ENCODE results near the gene LHFPL6.

The LHFPL6 gene

DNA sequence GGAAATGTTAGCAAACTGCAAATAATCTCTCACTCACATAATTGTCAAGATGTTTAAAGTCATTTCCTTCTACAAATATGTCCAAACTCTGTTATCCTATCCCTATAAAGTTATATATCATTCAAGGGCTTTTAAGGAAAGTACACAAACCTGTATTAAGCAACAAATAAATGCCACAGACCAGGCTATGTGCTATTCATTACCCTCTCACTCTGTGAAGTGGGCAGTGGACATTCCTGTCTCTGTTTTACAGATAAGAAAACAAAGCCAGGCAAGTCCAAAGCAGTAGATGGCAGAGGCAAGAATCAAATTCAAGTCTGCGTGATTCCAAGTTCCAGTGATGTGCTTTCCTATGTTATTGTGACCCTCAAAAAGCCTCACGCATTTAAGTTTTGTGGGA lies 140.6 kb downstream of the LHFPL6 start:
- no peak overlapping the region for H4K91ac ChIP-seq (ENCODE audit: low read depth, low read length, poor library complexity)
- no peak overlapping the region for H3K18ac ChIP-seq (ENCODE audit: low read length)
- H3K4me2 ChIP-seq (ENCODE audit: insufficient read depth, low read length, poor library complexity, severe bottlenecking) = no peak overlapping the region
- no peak overlapping the region for H3K14ac ChIP-seq (ENCODE audit: low read length)
- no peak overlapping the region for H2BK120ac ChIP-seq (ENCODE audit: low read depth, low read length)
- H3K23ac ChIP-seq (ENCODE audit: low read depth, low read length, poor library complexity) = no peak overlapping the region
- no peak overlapping the region for H3K9ac ChIP-seq (ENCODE audit: low read depth, low read length, poor library complexity)
- no peak overlapping the region for H3K27ac ChIP-seq (replicated peaks; ENCODE audit: low read length)
- H2BK5ac ChIP-seq (ENCODE audit: low read length) = no peak overlapping the region
- H3K36me3 ChIP-seq (replicated peaks in 1 of 2; ENCODE audit: control insufficient read depth in 2 of 2, insufficient read depth in 2 of 2, low read length in 2 of 2) = peaks cover 0 to 16% of the 10 kb centered on the region in 2 donors
- H2AFZ ChIP-seq (ENCODE audit: low read length) = no peak overlapping the region
- no peak overlapping the region for H4K8ac ChIP-seq (ENCODE audit: low read depth, low read length)
- no peak overlapping the region for H2BK15ac ChIP-seq (ENCODE audit: low read length)
- no peak overlapping the region for H2BK12ac ChIP-seq (ENCODE audit: low read length)
- H3K4ac ChIP-seq (ENCODE audit: low read length) = no peak overlapping the region
- H3K4me3 ChIP-seq (ENCODE audit: low read length in 2 of 2) = no peak overlapping the region
- no CpG with 5 or more reads among the region's 2 CpGs for WGBS, 2 donors (ENCODE audit: extremely low coverage in 2 of 2, insufficient read length in 2 of 2, insufficient replicate concordance in 1 of 2)
- H2AK5ac ChIP-seq (ENCODE audit: low read depth, low read length) = no peak overlapping the region
- no peaks in the 10 kb centered on the region for H3K4me1 ChIP-seq (ENCODE audit: control insufficient read depth in 2 of 2, insufficient read depth in 1 of 2, low read depth in 1 of 2, low read length in 2 of 2)
- H3K27me3 ChIP-seq (ENCODE audit: control insufficient read depth in 3 of 3, insufficient read depth in 3 of 3, low read depth in 1 of 3, low read length in 3 of 3) = no peaks in the 10 kb centered on the region
- H3K9me3 ChIP-seq (replicated peaks in 1 of 2; ENCODE audit: control insufficient read depth in 2 of 2, insufficient read depth in 1 of 2, low read depth in 1 of 2, low read length in 2 of 2) = peaks cover 0 to 5% of the 10 kb centered on the region in 2 donors
- no peaks in the 10 kb centered on the region for H3K79me1 ChIP-seq (ENCODE audit: low read depth, low read length)
- DNase-seq (ENCODE audit: low spot score) = no peak

DNA sequence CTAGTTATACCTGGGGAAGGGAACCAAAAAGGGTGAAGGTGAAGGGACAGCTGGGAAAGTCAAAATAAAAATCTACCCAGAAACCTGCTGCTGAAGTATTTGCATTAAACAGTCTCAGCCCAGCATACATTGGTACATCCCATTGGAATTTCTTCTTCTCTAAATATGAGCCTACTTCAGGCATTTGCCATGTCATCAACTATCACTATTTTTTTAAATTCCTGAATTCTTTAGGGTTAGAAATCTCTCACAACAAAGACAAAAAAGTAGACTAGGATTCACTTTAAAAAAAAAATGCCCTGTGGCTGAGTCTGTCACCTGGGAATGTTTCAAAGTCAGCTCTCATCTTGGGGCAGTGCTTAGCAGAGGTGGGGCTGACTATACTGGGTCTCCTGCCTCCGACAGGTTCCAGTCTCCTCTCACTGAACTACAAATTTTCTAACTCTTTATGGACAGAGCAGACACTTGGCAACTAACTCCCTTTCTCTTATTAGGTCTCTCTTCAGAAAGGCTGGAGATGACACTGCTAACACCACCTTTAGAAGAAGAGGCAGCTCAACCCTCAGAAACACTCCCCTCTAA lies 141.2 kb downstream of the LHFPL6 start:
- H2BK120ac ChIP-seq (ENCODE audit: low read depth, low read length) = no peak overlapping the region
- H4K91ac ChIP-seq (ENCODE audit: low read depth, low read length, poor library complexity) = no peak overlapping the region
- H3K27ac ChIP-seq (replicated peaks; ENCODE audit: low read length) = no peak overlapping the region
- H3K36me3 ChIP-seq (replicated peaks in 1 of 2; ENCODE audit: control insufficient read depth in 2 of 2, insufficient read depth in 2 of 2, low read length in 2 of 2) = peaks cover 0 to 18% of the 10 kb centered on the region in 2 donors
- H3K18ac ChIP-seq (ENCODE audit: low read length) = no peak overlapping the region
- no peak overlapping the region for H3K4me3 ChIP-seq (ENCODE audit: low read length in 2 of 2)
- H3K4ac ChIP-seq (ENCODE audit: low read length) = no peak overlapping the region
- H3K23ac ChIP-seq (ENCODE audit: low read depth, low read length, poor library complexity) = no peak overlapping the region
- H3K27me3 ChIP-seq (ENCODE audit: control insufficient read depth in 3 of 3, insufficient read depth in 3 of 3, low read depth in 1 of 3, low read length in 3 of 3) = no peaks in the 10 kb centered on the region
- no peak overlapping the region for H2AFZ ChIP-seq (ENCODE audit: low read length)
- H2BK15ac ChIP-seq (ENCODE audit: low read length) = no peak overlapping the region
- H2BK12ac ChIP-seq (ENCODE audit: low read length) = no peak overlapping the region
- no CpG with 5 or more reads among the region's 1 CpG for WGBS, 2 donors (ENCODE audit: extremely low coverage in 2 of 2, insufficient read length in 2 of 2, insufficient replicate concordance in 1 of 2)
- no peak overlapping the region for H3K14ac ChIP-seq (ENCODE audit: low read length)
- no peaks in the 10 kb centered on the region for H3K79me1 ChIP-seq (ENCODE audit: low read depth, low read length)
- H4K8ac ChIP-seq (ENCODE audit: low read depth, low read length) = no peak overlapping the region
- H3K9ac ChIP-seq (ENCODE audit: low read depth, low read length, poor library complexity) = no peak overlapping the region
- no peak overlapping the region for H2BK5ac ChIP-seq (ENCODE audit: low read length)
- H3K4me2 ChIP-seq (ENCODE audit: insufficient read depth, low read length, poor library complexity, severe bottlenecking) = no peak overlapping the region
- DNase-seq (ENCODE audit: low spot score) = no peak
- no peak overlapping the region for H2AK5ac ChIP-seq (ENCODE audit: low read depth, low read length)
- peaks cover 0 to 8% of the 10 kb centered on the region in 2 donors for H3K9me3 ChIP-seq (replicated peaks in 1 of 2; ENCODE audit: control insufficient read depth in 2 of 2, insufficient read depth in 1 of 2, low read depth in 1 of 2, low read length in 2 of 2)
- H3K4me1 ChIP-seq (ENCODE audit: control insufficient read depth in 2 of 2, insufficient read depth in 1 of 2, low read depth in 1 of 2, low read length in 2 of 2) = no peaks in the 10 kb centered on the region

DNA sequence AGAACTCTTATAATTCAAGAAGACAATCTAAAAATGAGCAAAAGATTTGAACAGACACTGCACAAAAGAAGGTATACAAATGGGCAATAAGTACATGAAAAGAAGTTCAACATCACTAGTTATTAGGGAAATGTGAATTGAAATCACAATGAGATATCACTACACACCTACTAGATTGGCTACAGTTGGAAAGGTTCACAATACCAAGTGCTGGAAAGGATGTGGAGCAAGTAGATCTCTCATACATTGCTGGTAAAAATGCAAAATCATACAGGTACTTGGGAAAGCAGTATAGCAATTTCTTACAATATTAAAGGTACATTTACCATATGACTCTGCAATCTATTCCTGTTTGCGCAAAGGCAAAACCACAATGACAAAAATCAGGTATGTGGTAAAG lies 145.7 kb downstream of the LHFPL6 start:
- Histone ChIP-seq H3K27me3 (ENCODE audit: control insufficient read depth in 3 of 3, insufficient read depth in 3 of 3, low read depth in 1 of 3, low read length in 3 of 3) (no peaks in the 10 kb centered on the region), H3K36me3 (replicated peaks in 1 of 2; ENCODE audit: control insufficient read depth in 2 of 2, insufficient read depth in 2 of 2, low read length in 2 of 2) (peaks cover 0 to 8% of the 10 kb centered on the region in 2 donors), H3K4ac (ENCODE audit: low read length) (no peak overlapping the region), H2AK5ac (ENCODE audit: low read depth, low read length) (no peak overlapping the region), H2BK5ac (ENCODE audit: low read length) (no peak overlapping the region), H4K91ac (ENCODE audit: low read depth, low read length, poor library complexity) (no peak overlapping the region), H3K18ac (ENCODE audit: low read length) (no peak overlapping the region), H3K23ac (ENCODE audit: low read depth, low read length, poor library complexity) (no peak overlapping the region), H3K4me2 (ENCODE audit: insufficient read depth, low read length, poor library complexity, severe bottlenecking) (no peak overlapping the region), H2BK120ac (ENCODE audit: low read depth, low read length) (no peak overlapping the region), H4K8ac (ENCODE audit: low read depth, low read length) (no peak overlapping the region), H3K27ac (replicated peaks; ENCODE audit: low read length) (no peak overlapping the region), H3K9me3 (replicated peaks in 1 of 2; ENCODE audit: control insufficient read depth in 2 of 2, insufficient read depth in 1 of 2, low read depth in 1 of 2, low read length in 2 of 2) (peaks cover 0 to 6% of the 10 kb centered on the region in 2 donors), H3K4me3 (ENCODE audit: low read length in 2 of 2) (no peak overlapping the region), H3K4me1 (ENCODE audit: control insufficient read depth in 2 of 2, insufficient read depth in 1 of 2, low read depth in 1 of 2, low read length in 2 of 2) (peaks cover 2 to 14% of the 10 kb centered on the region in 2 donors), H2BK12ac (ENCODE audit: low read length) (no peak overlapping the region), H3K79me1 (ENCODE audit: low read depth, low read length) (no peaks in the 10 kb centered on the region), H2BK15ac (ENCODE audit: low read length) (no peak overlapping the region), H3K14ac (ENCODE audit: low read length) (no peak overlapping the region), H2AFZ (ENCODE audit: low read length) (no peak overlapping the region), H3K9ac (ENCODE audit: low read depth, low read length, poor library complexity) (no peak overlapping the region)
- WGBS, 2 donors (ENCODE audit: extremely low coverage in 2 of 2, insufficient read length in 2 of 2, insufficient replicate concordance in 1 of 2) = no CpG with 5 or more reads among the region's 1 CpG
- no peak for DNase-seq (ENCODE audit: low spot score)

DNA sequence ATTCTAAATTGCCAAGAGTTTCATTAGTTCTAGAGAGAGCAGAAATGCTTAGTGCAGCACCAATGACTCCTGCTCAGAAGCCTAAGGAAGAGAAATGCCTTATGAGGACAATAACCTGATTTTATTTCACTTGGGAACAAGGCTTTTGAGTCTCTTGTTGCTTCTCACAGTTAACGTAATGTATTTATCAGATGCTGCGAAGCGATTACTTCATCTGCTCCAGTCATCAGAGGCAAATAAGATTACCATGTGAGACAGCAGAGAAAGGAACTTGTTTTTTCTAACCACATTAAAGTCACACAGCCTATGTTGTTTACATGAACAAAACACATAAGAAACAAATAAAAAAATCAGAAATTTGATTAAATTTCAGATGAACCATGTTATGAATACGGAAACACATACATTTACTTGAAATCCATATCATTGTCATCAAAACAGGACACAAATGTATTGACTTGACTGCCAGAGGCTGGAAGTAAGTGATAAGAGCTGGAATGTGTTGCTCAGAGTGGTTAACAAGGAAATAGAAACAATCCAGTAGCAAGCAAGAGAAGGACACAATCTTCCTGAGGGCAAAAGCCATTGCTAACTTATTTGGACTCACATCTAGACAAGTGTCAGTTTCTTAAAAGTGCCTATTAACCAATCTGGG lies 147.3 kb downstream of the LHFPL6 start:
- no peak overlapping the region for H2BK120ac ChIP-seq (ENCODE audit: low read depth, low read length)
- no peak overlapping the region for H3K4me3 ChIP-seq (ENCODE audit: low read length in 2 of 2)
- H3K23ac ChIP-seq (ENCODE audit: low read depth, low read length, poor library complexity) = no peak overlapping the region
- no peak overlapping the region for H2BK15ac ChIP-seq (ENCODE audit: low read length)
- peaks cover 2 to 24% of the 10 kb centered on the region in 2 donors for H3K4me1 ChIP-seq (ENCODE audit: control insufficient read depth in 2 of 2, insufficient read depth in 1 of 2, low read depth in 1 of 2, low read length in 2 of 2)
- H3K4me2 ChIP-seq (ENCODE audit: insufficient read depth, low read length, poor library complexity, severe bottlenecking) = no peak overlapping the region
- no peak overlapping the region for H2BK5ac ChIP-seq (ENCODE audit: low read length)
- no peak overlapping the region for H4K91ac ChIP-seq (ENCODE audit: low read depth, low read length, poor library complexity)
- no peak overlapping the region for H3K27ac ChIP-seq (replicated peaks; ENCODE audit: low read length)
- no peak overlapping the region for H2AFZ ChIP-seq (ENCODE audit: low read length)
- H3K14ac ChIP-seq (ENCODE audit: low read length) = no peak overlapping the region
- H3K27me3 ChIP-seq (ENCODE audit: control insufficient read depth in 3 of 3, insufficient read depth in 3 of 3, low read depth in 1 of 3, low read length in 3 of 3) = no peaks in the 10 kb centered on the region
- no peak for DNase-seq (ENCODE audit: low spot score)
- peaks cover 0 to 8% of the 10 kb centered on the region in 2 donors for H3K36me3 ChIP-seq (replicated peaks in 1 of 2; ENCODE audit: control insufficient read depth in 2 of 2, insufficient read depth in 2 of 2, low read length in 2 of 2)
- no peak overlapping the region for H2BK12ac ChIP-seq (ENCODE audit: low read length)
- no CpG with 5 or more reads among the region's 4 CpGs for WGBS, 2 donors (ENCODE audit: extremely low coverage in 2 of 2, insufficient read length in 2 of 2, insufficient replicate concordance in 1 of 2)
- no peaks in the 10 kb centered on the region for H3K79me1 ChIP-seq (ENCODE audit: low read depth, low read length)
- H2AK5ac ChIP-seq (ENCODE audit: low read depth, low read length) = no peak overlapping the region
- H3K18ac ChIP-seq (ENCODE audit: low read length) = no peak overlapping the region
- H3K9ac ChIP-seq (ENCODE audit: low read depth, low read length, poor library complexity) = no peak overlapping the region
- no peak overlapping the region for H4K8ac ChIP-seq (ENCODE audit: low read depth, low read length)
- H3K9me3 ChIP-seq (replicated peaks in 1 of 2; ENCODE audit: control insufficient read depth in 2 of 2, insufficient read depth in 1 of 2, low read depth in 1 of 2, low read length in 2 of 2) = peaks cover 0 to 6% of the 10 kb centered on the region in 2 donors
- H3K4ac ChIP-seq (ENCODE audit: low read length) = no peak overlapping the region

All from neuronal stem cell (in vitro differentiated cells).